H9 (cell line): ENCODE data around the gene LGMN. TPM values are rescaled to one million over a fixed set of nuclear protein-coding genes. Genes with fewer than 3 reads are reported as not detected.
"Not testable (repeated sequence)": the region's sequence is repeated elsewhere in the genome, so short reads cannot be mapped to it uniquely, and the experiment has no call there.

ENCODE experiments used
- DNase-seq: peaks from one replicate; pipeline ENCODE4 v3.0.0-alpha.2; 2017
- H2AFZ ChIP-seq: one replicate; pipeline ENCODE4 v1.6.1; 2013; ENCODE audit warnings: mild to moderate bottlenecking, low read length, control low read depth, moderate library complexity
- H2AK5ac ChIP-seq: 2 replicates; pipeline ENCODE4 v1.6.1; 2013; ENCODE audit warnings: low read length, control low read depth, mixed read lengths; ENCODE audit not compliant: insufficient read length
- H2BK120ac ChIP-seq: one replicate; pipeline ENCODE4 v1.6.1; 2013; ENCODE audit warnings: low read depth, mild to moderate bottlenecking, low read length, control low read depth, inconsistent platforms; ENCODE audit not compliant: poor library complexity, severe bottlenecking
- H2BK12ac ChIP-seq: 2 replicates; pipeline ENCODE4 v1.6.1; 2013; ENCODE audit warnings: low read length, control low read depth, mixed read lengths, low read depth; ENCODE audit not compliant: insufficient read length
- H2BK15ac ChIP-seq: 2 replicates; pipeline ENCODE4 v1.6.1; 2013; ENCODE audit warnings: low read depth, low read length, control low read depth
- H2BK20ac ChIP-seq: one replicate; pipeline ENCODE4 v1.6.1; 2013; ENCODE audit warnings: low read depth, mild to moderate bottlenecking, low read length, control low read depth, inconsistent platforms; ENCODE audit not compliant: poor library complexity, severe bottlenecking
- H2BK5ac ChIP-seq: 2 replicates; pipeline ENCODE4 v1.6.1; 2013; ENCODE audit warnings: low read length, control low read depth, mixed read lengths; ENCODE audit not compliant: insufficient read length
- H3K14ac ChIP-seq: 2 replicates; pipeline ENCODE4 v1.6.1; 2013; ENCODE audit warnings: low read length, control low read depth; ENCODE audit not compliant: insufficient read depth
- H3K18ac ChIP-seq: 2 replicates; pipeline ENCODE4 v1.6.1; 2013; ENCODE audit warnings: low read depth, mild to moderate bottlenecking, mixed read lengths, low read length, control low read depth; ENCODE audit not compliant: insufficient read length
- H3K23ac ChIP-seq: 2 replicates; pipeline ENCODE4 v1.6.1; 2013; ENCODE audit warnings: low read length, control low read depth, mixed read lengths, low read depth; ENCODE audit not compliant: insufficient read length
- H3K23me2 ChIP-seq: 2 replicates; pipeline ENCODE4 v1.6.1; 2013; ENCODE audit warnings: low read depth, mild to moderate bottlenecking, mixed read lengths, low read length, control low read depth; ENCODE audit not compliant: insufficient read length, poor library complexity, severe bottlenecking
- H3K27ac ChIP-seq: 2 replicates; pipeline ENCODE4 v1.5.1; 2013; ENCODE audit warnings: low read length, control low read depth, mixed read lengths, low read depth; ENCODE audit not compliant: insufficient read length
- H3K27me3 ChIP-seq: 2 replicates; pipeline ENCODE4 v1.6.1; 2013; ENCODE audit warnings: low read length, control low read depth, inconsistent platforms; ENCODE audit not compliant: insufficient read depth
- H3K4ac ChIP-seq: 2 replicates; pipeline ENCODE4 v1.6.1; 2013; ENCODE audit warnings: low read depth, mild to moderate bottlenecking, control low read depth, inconsistent platforms, low read length, moderate library complexity
- H3K4me1 ChIP-seq: 2 replicates; pipeline ENCODE4 v1.6.1; 2013; ENCODE audit warnings: low read length, control low read depth, inconsistent platforms; ENCODE audit not compliant: insufficient read depth
- H3K4me2 ChIP-seq: 2 replicates; pipeline ENCODE4 v1.6.1; 2013; ENCODE audit warnings: low read length, control low read depth, mixed read lengths; ENCODE audit not compliant: insufficient read length, insufficient read depth
- H3K56ac ChIP-seq: 2 replicates; pipeline ENCODE4 v1.6.1; 2013; ENCODE audit warnings: low read depth, mild to moderate bottlenecking, mixed read lengths, low read length, control low read depth; ENCODE audit not compliant: insufficient read length
- H3K79me1 ChIP-seq: 2 replicates; pipeline ENCODE4 v1.6.1; 2013; ENCODE audit warnings: low read depth, mild to moderate bottlenecking, moderate library complexity, low read length, control low read depth, inconsistent platforms; ENCODE audit not compliant: insufficient read depth, poor library complexity, severe bottlenecking
- H3K79me2 ChIP-seq: 2 replicates; pipeline ENCODE4 v1.6.1; 2013; ENCODE audit warnings: low read length, control low read depth, inconsistent platforms; ENCODE audit not compliant: insufficient read depth
- H3K9ac ChIP-seq: 2 replicates; pipeline ENCODE4 v1.6.1; 2013; ENCODE audit warnings: low read length, control low read depth, mixed read lengths; ENCODE audit not compliant: insufficient read length; ENCODE audit errors: extremely low read depth
- H3K9me3 ChIP-seq: one replicate; pipeline ENCODE4 v1.6.1; 2013; ENCODE audit warnings: low read depth, low read length, inconsistent platforms; ENCODE audit not compliant: control insufficient read depth
- H3T11ph ChIP-seq: one replicate; pipeline ENCODE4 v1.6.1; 2013; ENCODE audit warnings: mild to moderate bottlenecking, low read length, control low read depth, inconsistent platforms
- H4K20me1 ChIP-seq: one replicate; pipeline ENCODE4 v1.6.1; 2013; ENCODE audit not compliant: control insufficient read depth, insufficient read length, insufficient read depth
- H4K5ac ChIP-seq: 2 replicates; pipeline ENCODE4 v1.6.1; 2013; ENCODE audit warnings: low read depth, mild to moderate bottlenecking, mixed read lengths, low read length, control low read depth; ENCODE audit not compliant: insufficient read length
- H4K8ac ChIP-seq: replicated peaks from 2 replicates; pipeline ENCODE4 v1.6.1; 2013; ENCODE audit warnings: low read length, control low read depth, mixed read lengths, low read depth; ENCODE audit not compliant: insufficient read length
- H4K91ac ChIP-seq: 2 replicates; pipeline ENCODE4 v1.6.1; 2013; ENCODE audit warnings: low read depth, mild to moderate bottlenecking, moderate library complexity, mixed read lengths, low read length, control low read depth; ENCODE audit not compliant: insufficient read length
- H3K27ac Mint-ChIP-seq, 3 experiments: 2 replicates in 2 of 3; 3 replicates in 1 of 3; pipeline ENCODE4 v1.8.0; 2020 to 2021; ENCODE audit warnings: mixed read lengths in 3 of 3, mild to moderate bottlenecking in 1 of 3, moderate library complexity in 1 of 3
- H3K27me3 Mint-ChIP-seq: 2 replicates; pipeline ENCODE4 v1.8.0; 2021; ENCODE audit warnings: low read depth, mild to moderate bottlenecking, moderate library complexity, mixed read lengths
- H3K36me3 Mint-ChIP-seq, 3 experiments: 2 replicates in 2 of 3; 3 replicates in 1 of 3; pipeline ENCODE4 v1.8.0; 2020 to 2021; ENCODE audit warnings: low read depth in 3 of 3, mixed read lengths in 3 of 3; ENCODE audit not compliant: insufficient read depth in 1 of 3
- H3K4me1 Mint-ChIP-seq, 2 experiments: 2 replicates each; pipeline ENCODE4 v1.8.0; 2020; ENCODE audit warnings: mixed read lengths in 2 of 2
- H3K4me3 Mint-ChIP-seq, 2 experiments: 2 replicates in 1 of 2; 3 replicates in 1 of 2; pipeline ENCODE4 v1.8.0; 2020 to 2021; ENCODE audit warnings: mild to moderate bottlenecking in 2 of 2, mixed read lengths in 2 of 2, moderate library complexity in 1 of 2
- H3K9me3 Mint-ChIP-seq, 2 experiments: 2 replicates in 1 of 2; 3 replicates in 1 of 2; pipeline ENCODE4 v1.8.0; 2020; ENCODE audit warnings: mild to moderate bottlenecking in 2 of 2, mixed read lengths in 2 of 2, moderate library complexity in 1 of 2
- CTCF ChIP-seq: fragments of 200-600 bp; sonication (generic); conservative IDR thresholded peaks from 3 replicates; pipeline ENCODE4 v1.8.0; 2021; ENCODE audit warnings: antibody characterized with exemption, mild to moderate bottlenecking
- WGBS: extraction: QIAGEN DNeasy Blood & Tissue Kit; methylation state at CpG from one replicate; pipeline ENCODE4 v1.1.7; 2013; ENCODE audit warnings: missing lambda C conversion rate, low lambda C conversion rate, mixed read lengths; ENCODE audit not compliant: insufficient read length; ENCODE audit errors: extremely low coverage; 5-methylcytosine and 5-hydroxymethylcytosine counted together
- total RNA-seq: library from RNA; stranded (reverse); gene quantifications from 2 replicates; pipeline ENCODE4 v1.2.1, GENCODE V29; 2021

The LGMN gene
- total RNA-seq, 1 experiment from 2014 or later = 55.3 TPM

DNA sequence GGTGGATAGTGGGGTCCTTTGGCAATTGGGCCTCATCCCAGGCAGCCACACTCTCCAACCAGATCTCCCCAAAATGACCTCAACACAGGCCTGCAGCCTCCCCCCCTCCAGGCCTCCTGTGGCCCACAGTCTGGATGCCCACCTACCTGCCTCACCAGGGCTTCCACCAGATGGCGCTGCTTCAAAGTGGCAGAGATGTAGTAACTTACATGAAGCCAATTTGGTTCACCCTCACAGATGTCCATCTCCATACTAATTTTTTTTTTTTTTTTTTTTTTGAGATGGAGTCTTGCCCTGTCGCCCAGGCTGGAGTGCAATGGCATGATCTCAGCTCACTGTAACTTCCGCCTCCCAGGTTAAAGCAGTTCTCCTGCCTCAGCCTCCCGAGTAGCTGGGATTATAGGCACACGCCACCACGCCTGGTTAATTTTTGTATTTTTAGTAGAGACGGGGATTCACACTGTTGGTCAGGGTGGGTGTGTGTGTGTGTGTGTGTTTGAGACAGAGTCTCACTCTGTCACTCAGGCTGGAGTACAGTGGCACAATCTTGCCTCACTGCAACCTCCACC, 33.6 kb downstream of the LGMN start:
- peak; percentile 77 for DNase-seq
- not testable (repeated sequence) for H4K20me1 ChIP-seq, H3K9ac ChIP-seq, H3K27me3 ChIP-seq, H3K9me3 ChIP-seq, H3K79me1 ChIP-seq, H3K23ac ChIP-seq, H3K56ac ChIP-seq, H3T11ph ChIP-seq, H2AFZ ChIP-seq, H4K8ac ChIP-seq, H2BK15ac ChIP-seq, H3K4ac ChIP-seq, H3K23me2 ChIP-seq, H3K4me2 ChIP-seq, H2BK120ac ChIP-seq, H2AK5ac ChIP-seq, H3K79me2 ChIP-seq, H3K27ac ChIP-seq, H2BK20ac ChIP-seq, H3K4me1 Mint-ChIP-seq, H3K4me3 Mint-ChIP-seq, H2BK12ac ChIP-seq, H2BK5ac ChIP-seq, H4K5ac ChIP-seq, H3K18ac ChIP-seq, H4K91ac ChIP-seq, H3K14ac ChIP-seq, H3K4me1 ChIP-seq, H3K27me3 Mint-ChIP-seq, H3K9me3 Mint-ChIP-seq
- Mint-ChIP-seq H3K27ac (peak overlapping the region in 1 of 3 experiments; percentile 40; a peak in 1 of 7 replicates), H3K36me3 (peaks cover 1 to 26% (median 8%) of the 10 kb centered on the region in 3 experiments; a peak in 6 of 7 replicates)
- peak; percentile 83 for TF ChIP-seq CTCF
- WGBS = no CpG with 5 or more reads among the region's 7 CpGs
